Lung (tissue), 12 donors: Measurements from ENCODE around the gene PTPRN2. TPM values are rescaled to one million over a fixed set of nuclear protein-coding genes. Genes with fewer than 3 reads are reported as not detected.

ENCODE experiments used
- ATAC-seq: fragments of 200-7000 bp; cut with Tn5 transposase; one replicate; pipeline ENCODE4 v1.9.1; 2020; ENCODE audit warnings: moderate number of reproducible peaks; ENCODE audit not compliant: insufficient read depth, low FRiP score
- DNase-seq, 3 donors: peaks; one replicate each; pipeline ENCODE4 v3.0.0-alpha.2; 2013 to 2017
- H3K27ac ChIP-seq, 2 donors: one replicate each; pipeline ENCODE4 v1.5.1; 2013; ENCODE audit warnings: mild to moderate bottlenecking in 2 of 2, moderate library complexity in 2 of 2, control low read depth in 1 of 2, inconsistent platforms in 1 of 2, low read depth in 1 of 2, low read length in 1 of 2
- H3K27me3 ChIP-seq, 3 donors: one replicate each; pipeline ENCODE4 v1.5.1; 2013; ENCODE audit warnings: low read length in 2 of 3; ENCODE audit not compliant: control insufficient read depth in 3 of 3, insufficient read depth in 3 of 3
- H3K36me3 ChIP-seq, 4 donors: one replicate each; pipeline ENCODE4 v1.5.1; 2013; ENCODE audit warnings: low read length in 4 of 4, mild to moderate bottlenecking in 1 of 4, moderate library complexity in 1 of 4; ENCODE audit not compliant: control insufficient read depth in 4 of 4, insufficient read depth in 4 of 4
- H3K4me1 ChIP-seq, 5 donors: one replicate each; pipeline ENCODE4 v1.5.1; 2013; ENCODE audit warnings: low read length in 5 of 5, mild to moderate bottlenecking in 2 of 5, moderate library complexity in 1 of 5; ENCODE audit not compliant: control insufficient read depth in 5 of 5, insufficient read depth in 5 of 5
- H3K4me3 ChIP-seq: one replicate; pipeline ENCODE4 v1.5.1; 2013; ENCODE audit warnings: mild to moderate bottlenecking, control low read depth, moderate library complexity
- H3K9ac ChIP-seq, 2 donors: one replicate each; pipeline ENCODE4 v1.5.1; 2013; ENCODE audit warnings: low read length in 2 of 2, control low read depth in 1 of 2; ENCODE audit not compliant: insufficient read depth in 1 of 2
- H3K9me3 ChIP-seq, 4 donors: one replicate each; pipeline ENCODE4 v1.5.1; 2013; ENCODE audit warnings: low read length in 3 of 4, mild to moderate bottlenecking in 1 of 4, moderate library complexity in 1 of 4; ENCODE audit not compliant: control insufficient read depth in 4 of 4, insufficient read depth in 3 of 4
- WGBS, 2 donors: extraction: QIAGEN DNeasy Blood & Tissue Kit; methylation state at CpG; one replicate each; pipeline ENCODE4 v1.1.7; 2013; 5-methylcytosine and 5-hydroxymethylcytosine counted together
- polyA plus RNA-seq, 2 donors: library from polyadenylated mRNA; stranded (reverse); fragments of 200-250 nt; gene quantifications; one replicate each; pipeline ENCODE4 v1.2.1, GENCODE V29; 2013
- total RNA-seq, 2 donors: library from RNA; depleted of rRNA in 1 of 2; stranded (reverse); fragments of >200 nt in 1 of 2; gene quantifications; one replicate each; pipeline ENCODE4 v1.2.1, GENCODE V29; 2014 to 2021
- TF ChIP-seq, protein P1 (sequence below): IDR thresholded peaks from 2 replicates; pipeline ENCODE4 v1.5.1; 2012; ENCODE audit warnings: mild to moderate bottlenecking; ENCODE audit errors: control extremely low read depth, extremely low read depth
- donor health status: control.
- donor health status: control.
- donor health status: Bipolar disorder and iron deficiency.
- donor health status: healthy.
- donor health status: DM: yes; HTN: yes; CAD: no.

Gene PTPRN2
- total and polyA plus RNA-seq, 4 donors, result 2.1 to 7.4 (median 4.4) TPM

DNA sequence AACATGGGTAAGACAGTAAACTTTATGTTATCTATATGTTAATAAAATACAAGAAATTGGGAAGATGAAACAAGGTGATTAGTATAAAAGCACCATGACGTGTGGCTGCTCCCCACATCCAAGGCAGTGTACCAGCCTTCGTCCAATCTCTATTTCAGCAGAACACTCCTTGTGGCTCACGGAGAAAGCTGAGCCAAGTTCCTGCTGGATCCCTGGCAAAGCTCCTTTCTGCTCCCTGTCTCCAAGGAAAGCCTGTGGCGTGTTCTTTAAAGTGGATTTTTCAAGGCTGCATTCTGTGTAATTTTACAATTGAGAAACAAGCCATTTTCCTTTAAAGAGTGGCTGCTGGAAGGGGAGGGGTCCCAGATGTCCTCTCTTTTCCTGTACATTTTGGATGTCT lies 467.3 kb downstream of the PTPRN2 start:
- Histone ChIP-seq H3K9ac (no peak overlapping the region), H3K27me3 (no peaks in the 10 kb centered on the region), H3K9me3 (peaks cover 0 to 35% (median 11%) of the 10 kb centered on the region in 4 donors), H3K27ac (no peak overlapping the region), H3K4me1 (no peaks in the 10 kb centered on the region), H3K36me3 (no peaks in the 10 kb centered on the region), H3K4me3 (no peak overlapping the region)
- TF ChIP-seq, protein P1, sequence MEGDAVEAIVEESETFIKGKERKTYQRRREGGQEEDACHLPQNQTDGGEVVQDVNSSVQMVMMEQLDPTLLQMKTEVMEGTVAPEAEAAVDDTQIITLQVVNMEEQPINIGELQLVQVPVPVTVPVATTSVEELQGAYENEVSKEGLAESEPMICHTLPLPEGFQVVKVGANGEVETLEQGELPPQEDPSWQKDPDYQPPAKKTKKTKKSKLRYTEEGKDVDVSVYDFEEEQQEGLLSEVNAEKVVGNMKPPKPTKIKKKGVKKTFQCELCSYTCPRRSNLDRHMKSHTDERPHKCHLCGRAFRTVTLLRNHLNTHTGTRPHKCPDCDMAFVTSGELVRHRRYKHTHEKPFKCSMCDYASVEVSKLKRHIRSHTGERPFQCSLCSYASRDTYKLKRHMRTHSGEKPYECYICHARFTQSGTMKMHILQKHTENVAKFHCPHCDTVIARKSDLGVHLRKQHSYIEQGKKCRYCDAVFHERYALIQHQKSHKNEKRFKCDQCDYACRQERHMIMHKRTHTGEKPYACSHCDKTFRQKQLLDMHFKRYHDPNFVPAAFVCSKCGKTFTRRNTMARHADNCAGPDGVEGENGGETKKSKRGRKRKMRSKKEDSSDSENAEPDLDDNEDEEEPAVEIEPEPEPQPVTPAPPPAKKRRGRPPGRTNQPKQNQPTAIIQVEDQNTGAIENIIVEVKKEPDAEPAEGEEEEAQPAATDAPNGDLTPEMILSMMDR, result no peak
- DNase-seq (no peak), ATAC-seq (no peak)
- WGBS, 2 donors, result 84 to 90% methylated on average over 4 of the region's 4 CpGs

DNA sequence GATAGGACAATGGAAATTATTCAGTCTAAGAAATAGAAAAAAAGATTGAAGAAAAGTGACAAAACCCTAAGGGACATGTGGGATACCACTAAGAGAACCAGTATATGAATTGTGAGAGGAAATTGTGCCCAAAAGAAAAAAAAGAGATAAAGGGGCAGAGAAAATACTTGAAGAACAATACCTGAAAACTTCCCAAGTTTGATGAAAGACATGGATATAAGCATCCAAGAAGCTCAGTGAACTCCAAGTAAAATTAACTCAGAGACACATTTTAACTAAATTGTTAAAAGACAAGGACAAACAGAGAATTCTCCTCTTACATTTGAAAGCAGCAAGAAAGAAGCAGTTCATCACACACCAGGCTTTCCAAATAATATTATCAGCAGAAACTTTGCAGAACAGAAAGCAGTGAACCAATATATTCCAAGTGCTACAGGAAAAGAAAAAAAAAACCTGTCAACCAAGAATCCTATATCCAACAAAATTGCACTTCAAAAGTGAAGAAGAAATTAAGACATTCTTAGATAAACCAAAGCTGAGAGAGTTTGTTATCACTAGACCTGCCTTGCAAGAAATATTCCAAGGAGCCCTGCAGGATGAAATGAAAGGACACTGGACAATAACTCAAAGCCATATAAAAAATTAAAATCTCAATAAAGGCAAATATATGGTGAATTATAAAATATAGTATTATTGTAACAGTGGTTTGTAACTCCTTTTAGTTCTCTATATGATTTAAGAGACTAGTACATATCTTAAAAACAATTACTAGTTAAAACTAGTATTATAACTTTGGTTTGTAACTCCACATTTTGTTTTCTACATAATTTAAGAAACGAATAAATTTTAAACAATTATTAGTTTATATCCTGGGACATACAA lies 470.0 kb downstream of the PTPRN2 start:
- no peak overlapping the region for H3K27ac ChIP-seq
- H3K36me3 ChIP-seq, result no peaks in the 10 kb centered on the region
- DNase-seq (peak in 1 of 3 donors; percentile 0), ATAC-seq (no peak)
- no peaks in the 10 kb centered on the region for H3K27me3 ChIP-seq
- H3K9me3 ChIP-seq, result peaks cover 0 to 47% (median 10%) of the 10 kb centered on the region in 4 donors
- H3K4me1 ChIP-seq, result no peaks in the 10 kb centered on the region
- no peak overlapping the region for H3K4me3 ChIP-seq
- no peak overlapping the region for H3K9ac ChIP-seq
- TF ChIP-seq, protein P1, result no peak
- WGBS, 2 donors, result 68 to 81% methylated on average over 1 of the region's 1 CpG

DNA sequence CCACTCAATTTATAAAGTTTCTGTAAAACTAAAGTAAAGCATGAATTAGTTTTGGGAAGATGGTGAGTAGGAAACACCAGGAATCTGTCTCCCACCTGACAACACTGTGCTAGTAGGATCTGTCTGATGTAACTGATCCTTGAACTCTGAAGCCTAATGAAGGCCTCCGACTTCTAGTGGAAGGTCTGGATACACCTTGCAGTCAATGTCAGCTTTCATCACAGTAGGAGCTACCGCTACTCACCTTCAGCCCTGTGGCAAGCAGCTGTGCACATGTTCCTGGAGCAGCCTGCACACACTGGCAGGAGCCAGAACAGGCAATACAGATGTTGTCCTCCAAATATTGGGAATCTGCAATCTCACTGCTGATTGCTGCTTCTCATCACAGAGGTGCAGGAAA lies 471.4 kb downstream of the PTPRN2 start:
- Histone ChIP-seq H3K27me3 (no peaks in the 10 kb centered on the region), H3K4me3 (no peak overlapping the region), H3K4me1 (no peaks in the 10 kb centered on the region), H3K9ac (no peak overlapping the region), H3K9me3 (peaks cover 0 to 39% (median 11%) of the 10 kb centered on the region in 4 donors), H3K27ac (no peak overlapping the region), H3K36me3 (no peaks in the 10 kb centered on the region)
- ATAC-seq, result no peak
- 85 to 96% methylated on average over 2 of the region's 2 CpGs for WGBS, 2 donors
- DNase-seq, result no peak
- TF ChIP-seq, protein P1, result no peak
